GM12878 (cell line): ENCODE measurements around the gene LTBP2. TPM values are rescaled to one million over a fixed set of nuclear protein-coding genes. Genes with fewer than 3 reads are reported as not detected.

Source experiments
- BHLHE40 ChIP-seq, 2 experiments: fragments of 450-650 bp in 1 of 2; IDR thresholded peaks; 2 replicates each; pipeline ENCODE4 v1.6.1; 2011 to 2017; ENCODE audit warnings: low read depth in 2 of 2, borderline replicate concordance in 1 of 2, improper control_type of control experiment in 1 of 2, low read length in 1 of 2, mild to moderate bottlenecking in 1 of 2
- ETV6 ChIP-seq, 2 experiments: fragments of 450-650 bp in 1 of 2; IDR thresholded peaks in 1 of 2; conservative IDR thresholded peaks in 1 of 2; 2 replicates each; pipeline ENCODE4 v1.6.1; 2014; ENCODE audit warnings: antibody characterized with exemption in 1 of 2, borderline replicate concordance in 1 of 2, low read depth in 1 of 2, mild to moderate bottlenecking in 1 of 2, moderate library complexity in 1 of 2
- FOXK2 ChIP-seq: fragments of 450-650 bp; IDR thresholded peaks from 2 replicates; pipeline ENCODE4 v1.6.1; 2017; ENCODE audit warnings: mild to moderate bottlenecking, moderate library complexity
- HCFC1 ChIP-seq: fragments of 150-350 bp; IDR thresholded peaks from 2 replicates; pipeline ENCODE4 v1.6.1; 2014; ENCODE audit warnings: low read length
- REST ChIP-seq: IDR thresholded peaks from 2 replicates; pipeline ENCODE4 v1.6.1; 2012; ENCODE audit warnings: mild to moderate bottlenecking, low read depth, low read length
- USF1 ChIP-seq: IDR thresholded peaks from 2 replicates; pipeline ENCODE4 v1.6.1; 2011; ENCODE audit warnings: borderline replicate concordance, low read depth, mild to moderate bottlenecking, moderate library complexity, mixed read lengths, low read length; ENCODE audit not compliant: insufficient read depth; ENCODE audit errors: extremely low read length
- polyA plus RNA-seq, 11 experiments: library from polyadenylated mRNA; depleted of rRNA in 4 of 11; unstranded in 6 of 11; stranded (reverse) in 5 of 11; fragments of >200 nt; fragmentation: Nextera tagmentation in 4 of 11; fragmentation: Illumina TruSeq in 1 of 11; extraction: Ambion mirVana in 4 of 11; extraction: Trizol in 1 of 11; gene quantifications; 1 replicate in 1 of 11; 2 replicates in 10 of 11; pipeline versions ENCODE4 v1.2.1 to v1.2.3, GENCODE V29; 2011 to 2016; ENCODE audit warnings: inconsistent platforms in 2 of 11, missing spikeins in 2 of 11, low read depth in 1 of 11
- total RNA-seq, 4 experiments: library from RNA; depleted of rRNA in 3 of 4; stranded (reverse); fragments of >200 nt in 3 of 4; fragmentation: Illumina TruSeq in 1 of 4; extraction: Trizol in 1 of 4; gene quantifications; 2 replicates each; pipeline versions ENCODE4 v1.2.1 to v1.2.3, GENCODE V29; 2013 to 2021
- TF ChIP-seq, protein P1 (sequence below): fragments of 150-350 bp; IDR thresholded peaks from 2 replicates; pipeline ENCODE4 v1.6.1; 2014; ENCODE audit warnings: mild to moderate bottlenecking, low read depth, low read length
- TF ChIP-seq, protein P2 (sequence below): fragments of 450-650 bp; formaldehyde crosslinking; IDR thresholded peaks from 2 replicates; pipeline ENCODE4 v1.4.0; 2020; ENCODE audit warnings: mild to moderate bottlenecking, moderate library complexity
- TF ChIP-seq, protein P3 (sequence below): fragments of 450-650 bp; IDR thresholded peaks from 2 replicates; pipeline ENCODE4 v1.6.1; 2017; ENCODE audit warnings: mild to moderate bottlenecking, moderate library complexity

LTBP2 gene
- total and polyA plus RNA-seq, 10 of the 15 experiments (the other 5 are each of a cell fraction or from before 2014, with no cell fraction given) = 0.03 to 0.23 (median 0.06) TPM; not detected in 1

GRCh38 chr14:74593241-74593953, 18.6 kb downstream of the LTBP2 start (continued):
- TF ChIP-seq, protein P1, sequence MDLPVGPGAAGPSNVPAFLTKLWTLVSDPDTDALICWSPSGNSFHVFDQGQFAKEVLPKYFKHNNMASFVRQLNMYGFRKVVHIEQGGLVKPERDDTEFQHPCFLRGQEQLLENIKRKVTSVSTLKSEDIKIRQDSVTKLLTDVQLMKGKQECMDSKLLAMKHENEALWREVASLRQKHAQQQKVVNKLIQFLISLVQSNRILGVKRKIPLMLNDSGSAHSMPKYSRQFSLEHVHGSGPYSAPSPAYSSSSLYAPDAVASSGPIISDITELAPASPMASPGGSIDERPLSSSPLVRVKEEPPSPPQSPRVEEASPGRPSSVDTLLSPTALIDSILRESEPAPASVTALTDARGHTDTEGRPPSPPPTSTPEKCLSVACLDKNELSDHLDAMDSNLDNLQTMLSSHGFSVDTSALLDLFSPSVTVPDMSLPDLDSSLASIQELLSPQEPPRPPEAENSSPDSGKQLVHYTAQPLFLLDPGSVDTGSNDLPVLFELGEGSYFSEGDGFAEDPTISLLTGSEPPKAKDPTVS = no peak
- TF ChIP-seq, protein P2, sequence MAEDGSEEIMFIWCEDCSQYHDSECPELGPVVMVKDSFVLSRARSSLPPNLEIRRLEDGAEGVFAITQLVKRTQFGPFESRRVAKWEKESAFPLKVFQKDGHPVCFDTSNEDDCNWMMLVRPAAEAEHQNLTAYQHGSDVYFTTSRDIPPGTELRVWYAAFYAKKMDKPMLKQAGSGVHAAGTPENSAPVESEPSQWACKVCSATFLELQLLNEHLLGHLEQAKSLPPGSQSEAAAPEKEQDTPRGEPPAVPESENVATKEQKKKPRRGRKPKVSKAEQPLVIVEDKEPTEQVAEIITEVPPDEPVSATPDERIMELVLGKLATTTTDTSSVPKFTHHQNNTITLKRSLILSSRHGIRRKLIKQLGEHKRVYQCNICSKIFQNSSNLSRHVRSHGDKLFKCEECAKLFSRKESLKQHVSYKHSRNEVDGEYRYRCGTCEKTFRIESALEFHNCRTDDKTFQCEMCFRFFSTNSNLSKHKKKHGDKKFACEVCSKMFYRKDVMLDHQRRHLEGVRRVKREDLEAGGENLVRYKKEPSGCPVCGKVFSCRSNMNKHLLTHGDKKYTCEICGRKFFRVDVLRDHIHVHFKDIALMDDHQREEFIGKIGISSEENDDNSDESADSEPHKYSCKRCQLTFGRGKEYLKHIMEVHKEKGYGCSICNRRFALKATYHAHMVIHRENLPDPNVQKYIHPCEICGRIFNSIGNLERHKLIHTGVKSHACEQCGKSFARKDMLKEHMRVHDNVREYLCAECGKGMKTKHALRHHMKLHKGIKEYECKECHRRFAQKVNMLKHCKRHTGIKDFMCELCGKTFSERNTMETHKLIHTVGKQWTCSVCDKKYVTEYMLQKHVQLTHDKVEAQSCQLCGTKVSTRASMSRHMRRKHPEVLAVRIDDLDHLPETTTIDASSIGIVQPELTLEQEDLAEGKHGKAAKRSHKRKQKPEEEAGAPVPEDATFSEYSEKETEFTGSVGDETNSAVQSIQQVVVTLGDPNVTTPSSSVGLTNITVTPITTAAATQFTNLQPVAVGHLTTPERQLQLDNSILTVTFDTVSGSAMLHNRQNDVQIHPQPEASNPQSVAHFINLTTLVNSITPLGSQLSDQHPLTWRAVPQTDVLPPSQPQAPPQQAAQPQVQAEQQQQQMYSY (CRISPR knock-in tag) = no peak
- TF ChIP-seq, protein P3, sequence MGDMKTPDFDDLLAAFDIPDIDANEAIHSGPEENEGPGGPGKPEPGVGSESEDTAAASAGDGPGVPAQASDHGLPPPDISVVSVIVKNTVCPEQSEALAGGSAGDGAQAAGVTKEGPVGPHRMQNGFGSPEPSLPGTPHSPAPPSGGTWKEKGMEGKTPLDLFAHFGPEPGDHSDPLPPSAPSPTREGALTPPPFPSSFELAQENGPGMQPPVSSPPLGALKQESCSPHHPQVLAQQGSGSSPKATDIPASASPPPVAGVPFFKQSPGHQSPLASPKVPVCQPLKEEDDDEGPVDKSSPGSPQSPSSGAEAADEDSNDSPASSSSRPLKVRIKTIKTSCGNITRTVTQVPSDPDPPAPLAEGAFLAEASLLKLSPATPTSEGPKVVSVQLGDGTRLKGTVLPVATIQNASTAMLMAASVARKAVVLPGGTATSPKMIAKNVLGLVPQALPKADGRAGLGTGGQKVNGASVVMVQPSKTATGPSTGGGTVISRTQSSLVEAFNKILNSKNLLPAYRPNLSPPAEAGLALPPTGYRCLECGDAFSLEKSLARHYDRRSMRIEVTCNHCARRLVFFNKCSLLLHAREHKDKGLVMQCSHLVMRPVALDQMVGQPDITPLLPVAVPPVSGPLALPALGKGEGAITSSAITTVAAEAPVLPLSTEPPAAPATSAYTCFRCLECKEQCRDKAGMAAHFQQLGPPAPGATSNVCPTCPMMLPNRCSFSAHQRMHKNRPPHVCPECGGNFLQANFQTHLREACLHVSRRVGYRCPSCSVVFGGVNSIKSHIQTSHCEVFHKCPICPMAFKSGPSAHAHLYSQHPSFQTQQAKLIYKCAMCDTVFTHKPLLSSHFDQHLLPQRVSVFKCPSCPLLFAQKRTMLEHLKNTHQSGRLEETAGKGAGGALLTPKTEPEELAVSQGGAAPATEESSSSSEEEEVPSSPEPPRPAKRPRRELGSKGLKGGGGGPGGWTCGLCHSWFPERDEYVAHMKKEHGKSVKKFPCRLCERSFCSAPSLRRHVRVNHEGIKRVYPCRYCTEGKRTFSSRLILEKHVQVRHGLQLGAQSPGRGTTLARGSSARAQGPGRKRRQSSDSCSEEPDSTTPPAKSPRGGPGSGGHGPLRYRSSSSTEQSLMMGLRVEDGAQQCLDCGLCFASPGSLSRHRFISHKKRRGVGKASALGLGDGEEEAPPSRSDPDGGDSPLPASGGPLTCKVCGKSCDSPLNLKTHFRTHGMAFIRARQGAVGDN = 0 out of 2 replicates have a peak, but pooled peaks have one; percentile 59
- TF ChIP-seq BHLHE40 (IDR thresholded peaks at IDR 0.05; ENCODE audit: borderline replicate concordance in 1 of 2, low read depth in 2 of 2, low read length in 1 of 2) = 0 out of 4 replicates have a peak, but pooled peaks of 1 of the 2 experiments have one; percentile 16
- no peak for TF ChIP-seq USF1
- no peak for TF ChIP-seq ETV6 (conservative IDR thresholded peaks at IDR 0.05 in 1 of 2, IDR thresholded peaks at IDR 0.05 in 1 of 2; ENCODE audit: borderline replicate concordance in 1 of 2, low read depth in 1 of 2)
- TF ChIP-seq HCFC1 = no peak
- no peak for TF ChIP-seq REST
- no peak for TF ChIP-seq FOXK2
